Central memory CD8-positive, alpha-beta T cell (primary cell): ENCODE results near the gene RACGAP1.
"Not testable (repeated sequence)": the region's sequence is repeated elsewhere in the genome, so short reads cannot be mapped to it uniquely, and the experiment has no call there.

Experiments used
- ATAC-seq: fragments of 150-1000 bp; cut with Tn5 transposase; replicated peaks from 2 replicates; pipeline ENCODE4 v1.10.0; 2022; ENCODE audit warnings: mild to moderate bottlenecking, moderate FRiP score, moderate number of reproducible peaks; ENCODE audit not compliant: poor library complexity, severe bottlenecking; ENCODE audit errors: extremely low read depth
- DNase-seq, 2 donors: peaks; one replicate each; pipeline ENCODE4 v3.0.0; 2021; ENCODE audit warnings: low spot score in 2 of 2
- H3K27ac Mint-ChIP-seq: one replicate; pipeline ENCODE4 v1.8.0; 2022; ENCODE audit warnings: low read depth, mild to moderate bottlenecking, moderate library complexity, mixed read lengths
- H3K27me3 Mint-ChIP-seq: one replicate; pipeline ENCODE4 v1.8.0; 2022; ENCODE audit warnings: mixed read lengths
- H3K36me3 Mint-ChIP-seq: one replicate; pipeline ENCODE4 v1.8.0; 2022; ENCODE audit warnings: mild to moderate bottlenecking, moderate library complexity, mixed read lengths; ENCODE audit not compliant: insufficient read depth
- H3K4me1 Mint-ChIP-seq: one replicate; pipeline ENCODE4 v1.8.0; 2022; ENCODE audit warnings: mixed read lengths
- H3K4me3 Mint-ChIP-seq: one replicate; pipeline ENCODE4 v1.8.0; 2022; ENCODE audit warnings: mild to moderate bottlenecking, moderate library complexity, mixed read lengths
- H3K9me3 Mint-ChIP-seq: one replicate; pipeline ENCODE4 v1.8.0; 2022; ENCODE audit warnings: mixed read lengths

Gene RACGAP1

DNA sequence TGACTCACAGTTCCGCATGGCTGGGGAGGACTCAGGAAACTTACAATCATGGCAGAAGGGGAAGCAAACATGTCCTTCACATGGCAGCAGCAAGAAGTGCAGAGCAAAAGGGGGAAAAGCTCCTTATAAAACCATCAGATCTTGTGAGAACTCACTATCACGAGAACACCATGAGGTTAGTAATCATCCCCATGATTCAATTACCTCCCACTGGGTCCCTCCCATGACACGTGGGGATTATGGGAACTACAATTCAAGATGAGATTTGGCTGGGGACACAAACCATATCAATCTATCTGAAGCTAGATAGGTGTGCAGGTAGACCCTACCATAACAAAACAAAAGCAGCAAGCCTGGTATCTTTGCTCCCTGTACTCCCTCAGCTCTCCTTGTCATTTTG, 38.8 kb downstream of the RACGAP1 start:
- not testable (repeated sequence) for DNase-seq, ATAC-seq, H3K27ac Mint-ChIP-seq, H3K4me3 Mint-ChIP-seq, H3K36me3 Mint-ChIP-seq, H3K4me1 Mint-ChIP-seq, H3K9me3 Mint-ChIP-seq, H3K27me3 Mint-ChIP-seq

DNA sequence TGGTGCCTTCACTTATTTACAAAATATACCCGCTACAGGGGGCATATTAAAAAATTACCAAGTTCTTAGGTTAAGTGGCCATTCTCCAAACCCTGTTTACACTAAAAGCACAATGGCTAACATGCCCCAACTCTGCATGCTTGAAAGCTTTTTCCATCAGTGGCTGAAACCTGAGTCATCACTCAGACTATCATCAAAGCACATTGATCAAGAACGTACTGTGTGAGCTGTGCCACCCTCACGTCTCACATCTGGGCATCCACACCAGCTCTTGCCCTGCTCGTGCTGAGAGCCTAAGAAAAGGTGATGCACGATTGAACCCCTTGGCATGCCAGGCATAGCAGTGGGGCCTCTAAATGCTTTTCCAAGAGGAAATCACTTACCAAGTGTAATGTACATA, 39.3 kb downstream of the RACGAP1 start:
- Mint-ChIP-seq H3K4me1 (no peaks in the 10 kb centered on the region), H3K36me3 (peaks cover 8% of the 10 kb centered on the region), H3K27me3 (no peaks in the 10 kb centered on the region), H3K4me3 (no peak overlapping the region), H3K27ac (no peak overlapping the region), H3K9me3 (no peaks in the 10 kb centered on the region)
- ATAC-seq (no peak), DNase-seq (no peak)

DNA sequence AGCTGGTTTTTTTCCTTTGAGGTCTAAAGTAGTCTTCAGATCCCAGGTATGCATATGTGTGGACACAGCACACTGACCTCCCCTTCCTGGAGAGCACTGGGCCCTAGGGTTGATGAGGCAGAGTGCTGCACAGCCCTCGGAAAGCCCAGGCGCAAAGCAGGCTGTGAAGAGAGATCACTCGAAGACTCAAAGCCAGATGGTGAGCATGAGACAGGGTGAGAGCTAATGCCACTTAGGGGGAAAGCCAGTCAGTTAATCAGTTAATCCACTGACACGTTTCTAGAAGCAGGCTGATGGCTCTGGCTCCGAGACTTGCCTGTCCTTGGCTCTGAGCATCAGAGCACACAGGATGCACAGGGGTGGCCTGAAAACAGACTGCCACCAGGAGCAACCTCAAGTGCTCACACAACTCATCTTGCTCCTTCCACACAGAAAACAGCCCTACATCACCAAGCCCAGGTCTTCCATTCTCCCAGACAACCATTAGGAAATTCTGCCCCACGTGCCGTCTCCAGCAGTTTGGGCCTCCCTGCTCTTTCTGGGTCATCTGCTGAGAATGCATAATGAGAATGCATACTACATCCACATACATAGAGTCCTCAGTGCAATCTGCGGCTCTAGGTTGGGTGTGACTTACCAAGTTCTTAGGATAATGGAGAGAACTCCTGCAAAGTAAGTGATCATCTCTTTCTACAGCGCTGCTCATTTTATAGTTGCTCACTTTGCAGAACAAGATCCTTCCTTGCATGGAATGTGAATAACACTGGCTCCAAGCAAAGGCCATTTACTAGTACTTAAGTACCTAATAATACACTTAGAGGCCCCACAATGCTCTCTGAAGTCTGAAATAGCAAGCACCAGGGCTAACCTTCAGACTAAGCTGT, 40.6 kb downstream of the RACGAP1 start:
- Mint-ChIP-seq H3K4me1 (no peaks in the 10 kb centered on the region), H3K27ac (no peak overlapping the region), H3K9me3 (no peaks in the 10 kb centered on the region), H3K27me3 (no peaks in the 10 kb centered on the region), H3K36me3 (peaks cover 6% of the 10 kb centered on the region), H3K4me3 (no peak overlapping the region)
- ATAC-seq: no peak
- no peak for DNase-seq

DNA sequence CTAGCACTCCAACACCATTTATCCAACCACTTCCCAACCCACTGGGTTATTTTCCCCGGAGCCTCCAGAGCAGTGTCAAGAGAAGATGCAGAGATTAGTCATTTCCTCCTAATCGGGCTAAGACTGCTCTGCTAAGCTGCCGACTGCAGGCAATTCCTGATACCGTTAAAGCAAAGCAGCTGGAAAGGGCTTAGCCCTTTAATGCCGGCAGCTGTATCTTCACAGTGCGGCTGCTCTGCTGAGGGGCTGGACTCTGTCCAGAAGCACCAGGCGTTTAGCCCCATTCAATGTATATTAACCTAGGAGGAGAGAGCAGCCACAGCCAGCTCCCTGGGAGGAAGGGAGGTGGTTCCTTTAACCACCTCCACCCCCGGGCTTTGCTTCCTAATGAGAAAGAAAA, 41.4 kb downstream of the RACGAP1 start:
- Mint-ChIP-seq H3K4me3 (no peak overlapping the region), H3K9me3 (no peaks in the 10 kb centered on the region), H3K27me3 (no peaks in the 10 kb centered on the region), H3K36me3 (peaks cover 6% of the 10 kb centered on the region), H3K27ac (no peak overlapping the region), H3K4me1 (no peaks in the 10 kb centered on the region)
- no peak for DNase-seq
- ATAC-seq: no peak

DNA sequence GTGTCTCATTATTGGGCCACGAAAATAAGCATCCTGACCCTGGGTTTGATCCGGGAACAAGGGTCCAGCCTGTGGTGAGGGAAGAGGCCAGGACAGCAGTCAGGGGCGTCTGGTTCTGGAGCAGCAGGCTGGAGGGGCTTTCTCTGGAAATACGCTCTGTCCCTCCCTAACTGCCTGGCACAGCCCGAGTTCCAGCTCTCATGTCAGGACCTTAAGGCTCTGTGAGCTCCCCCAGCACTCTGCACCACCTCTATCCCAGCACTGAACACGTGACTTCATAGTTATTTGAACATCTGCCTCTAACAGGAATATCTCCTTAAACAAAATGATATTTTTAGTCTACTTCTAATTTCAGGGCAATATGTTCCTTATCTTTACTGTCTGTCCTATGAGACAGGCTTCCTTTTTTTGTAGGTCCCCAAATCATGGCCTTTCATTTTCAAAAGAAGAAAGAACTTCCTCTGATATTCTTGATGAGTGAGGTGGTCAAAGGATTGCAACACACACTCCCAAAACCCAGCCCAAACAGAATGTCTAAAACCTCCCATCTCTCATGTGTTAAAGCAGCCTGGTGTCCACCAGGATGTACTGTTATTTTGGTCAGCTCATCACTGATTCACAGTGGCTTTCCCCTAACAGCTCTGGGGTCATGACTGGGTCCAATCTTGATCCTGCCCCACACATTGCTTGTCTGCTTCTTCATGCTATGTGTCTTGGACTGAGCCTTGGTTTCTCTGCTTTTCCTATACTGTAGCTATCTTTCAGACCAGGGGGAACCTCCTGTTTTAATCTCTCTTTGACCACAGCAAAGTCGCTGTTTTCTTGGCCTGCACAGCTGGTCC, 42.8 kb downstream of the RACGAP1 start:
- no peak overlapping the region for H3K27ac Mint-ChIP-seq
- H3K36me3 Mint-ChIP-seq: no peaks in the 10 kb centered on the region
- DNase-seq (no peak), ATAC-seq (no peak)
- H3K27me3 Mint-ChIP-seq: no peaks in the 10 kb centered on the region
- no peak overlapping the region for H3K4me3 Mint-ChIP-seq
- no peaks in the 10 kb centered on the region for H3K4me1 Mint-ChIP-seq
- H3K9me3 Mint-ChIP-seq: no peaks in the 10 kb centered on the region

DNA sequence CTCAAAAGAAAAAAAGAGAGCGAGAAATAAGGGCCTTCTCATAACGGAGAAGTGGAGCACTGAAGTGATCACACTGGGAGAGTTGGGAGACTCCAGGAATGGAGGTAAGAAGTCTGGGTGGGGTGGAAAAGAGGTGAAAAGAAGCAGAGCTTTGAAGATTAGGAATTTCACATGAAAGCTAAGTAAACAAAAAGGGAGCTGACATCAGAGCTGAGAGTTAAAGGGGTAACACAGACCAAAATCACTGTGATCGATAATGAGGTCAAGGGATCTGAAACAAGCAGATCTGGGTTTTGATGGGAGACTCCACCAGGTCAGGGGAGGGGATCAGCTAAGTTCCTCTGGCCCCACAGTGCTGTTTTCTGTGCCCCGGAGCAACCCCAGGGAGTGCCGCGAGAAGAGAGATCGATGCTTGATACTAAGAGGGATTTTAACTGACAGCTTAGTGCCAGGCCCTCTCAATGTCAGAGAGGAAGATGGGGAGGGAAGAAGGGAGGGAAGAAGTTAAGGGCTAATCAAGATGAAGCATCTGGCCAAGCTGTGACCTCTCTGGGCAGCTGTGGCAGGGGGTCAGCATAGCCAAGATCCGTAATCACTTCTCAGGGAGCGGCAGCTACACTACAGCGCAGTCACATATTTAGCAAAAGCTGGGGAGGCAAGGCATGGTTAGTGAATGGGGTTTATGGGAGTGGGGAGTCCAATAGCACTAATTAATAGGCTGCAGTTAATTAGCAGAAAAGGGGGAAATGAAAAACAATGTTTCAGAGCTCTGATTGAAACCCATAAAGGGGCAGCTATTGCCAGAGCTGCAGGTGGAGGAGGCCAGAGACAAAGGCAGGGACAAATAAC, 44.6 kb downstream of the RACGAP1 start:
- Mint-ChIP-seq H3K4me3 (no peak overlapping the region), H3K36me3 (no peaks in the 10 kb centered on the region), H3K27me3 (no peaks in the 10 kb centered on the region), H3K4me1 (no peaks in the 10 kb centered on the region), H3K27ac (no peak overlapping the region), H3K9me3 (no peaks in the 10 kb centered on the region)
- ATAC-seq (no peak), DNase-seq (no peak)

DNA sequence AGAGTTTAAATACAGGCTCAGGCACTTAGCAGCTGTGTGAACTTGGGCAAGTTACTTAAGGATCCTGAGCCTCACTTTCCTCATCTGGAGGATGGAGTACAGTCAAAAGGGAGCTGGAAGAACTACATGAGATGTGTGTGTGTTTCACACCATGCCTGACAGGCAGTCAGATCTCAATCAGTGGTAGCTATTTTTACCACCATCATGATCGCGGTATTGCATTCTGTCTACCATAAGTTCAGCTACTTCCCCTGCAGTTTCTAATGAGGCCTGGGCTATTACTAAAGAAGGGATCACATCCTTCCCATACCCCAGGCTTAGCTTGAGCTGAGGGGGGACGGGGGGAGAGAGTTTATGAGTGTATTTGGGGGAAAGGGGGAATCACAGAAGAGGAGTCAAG, 45.5 kb downstream of the RACGAP1 start:
- peak overlapping the region; percentile 39 for H3K27ac Mint-ChIP-seq
- no peaks in the 10 kb centered on the region for H3K27me3 Mint-ChIP-seq
- DNase-seq: no peak
- H3K4me3 Mint-ChIP-seq: no peak overlapping the region
- no peaks in the 10 kb centered on the region for H3K9me3 Mint-ChIP-seq
- H3K36me3 Mint-ChIP-seq: no peaks in the 10 kb centered on the region
- no peaks in the 10 kb centered on the region for H3K4me1 Mint-ChIP-seq
- ATAC-seq: no peak

DNA sequence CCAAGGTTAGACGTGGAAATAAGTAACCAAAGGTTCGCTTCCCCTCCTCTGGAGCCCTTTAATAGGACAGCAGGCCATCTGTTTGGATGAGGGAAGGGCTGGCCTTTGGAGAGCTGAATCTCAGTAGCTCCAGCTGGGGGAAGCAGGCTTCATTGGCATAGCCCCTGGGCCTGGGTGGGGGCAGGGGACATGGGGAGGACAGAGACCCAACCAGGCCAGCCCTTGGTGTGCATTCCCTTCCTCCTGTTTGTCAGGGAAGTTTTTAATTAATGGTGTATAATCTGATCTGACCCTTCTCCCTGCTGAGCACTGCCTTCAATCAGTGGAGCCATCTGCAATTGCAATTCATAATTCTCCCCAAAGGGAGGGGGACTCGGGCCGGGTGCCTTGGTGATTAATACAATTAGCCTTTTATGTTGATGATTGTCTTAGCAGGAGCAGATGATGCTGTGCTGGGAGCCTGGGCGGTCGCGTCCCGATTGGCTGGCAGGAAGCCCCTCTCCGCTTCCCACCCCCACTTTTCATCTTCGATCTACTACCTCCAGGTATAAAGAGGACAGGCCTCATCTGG, 46.2 kb downstream of the RACGAP1 start:
- ATAC-seq: no peak
- Mint-ChIP-seq H3K9me3 (no peaks in the 10 kb centered on the region), H3K27ac (peak overlapping the region; percentile 39), H3K4me1 (no peaks in the 10 kb centered on the region), H3K36me3 (no peaks in the 10 kb centered on the region), H3K27me3 (no peaks in the 10 kb centered on the region), H3K4me3 (no peak overlapping the region)
- no peak for DNase-seq

DNA sequence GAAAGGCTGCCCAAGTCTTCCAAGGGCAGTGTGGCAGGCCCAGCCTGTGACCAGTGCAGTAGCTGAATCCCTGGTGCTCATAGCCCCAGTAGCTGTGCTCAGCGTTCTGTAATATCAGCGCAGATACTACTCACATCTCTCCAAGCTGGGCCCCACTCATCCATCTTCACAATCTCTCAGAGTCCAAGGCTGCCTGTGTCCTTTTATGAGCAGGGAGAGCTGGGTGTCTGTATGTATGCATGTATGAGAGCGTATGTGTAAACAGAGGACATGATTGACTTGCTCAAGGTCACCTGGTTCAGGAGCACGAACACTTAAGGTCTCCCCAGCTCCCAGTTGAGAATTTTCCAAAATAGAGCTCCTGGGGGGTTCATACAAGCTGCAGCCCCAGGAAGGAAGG, 47.2 kb downstream of the RACGAP1 start:
- H3K4me1 Mint-ChIP-seq: no peaks in the 10 kb centered on the region
- ATAC-seq (no peak), DNase-seq (no peak)
- no peaks in the 10 kb centered on the region for H3K27me3 Mint-ChIP-seq
- no peak overlapping the region for H3K27ac Mint-ChIP-seq
- H3K4me3 Mint-ChIP-seq: no peak overlapping the region
- no peaks in the 10 kb centered on the region for H3K9me3 Mint-ChIP-seq
- no peaks in the 10 kb centered on the region for H3K36me3 Mint-ChIP-seq

DNA sequence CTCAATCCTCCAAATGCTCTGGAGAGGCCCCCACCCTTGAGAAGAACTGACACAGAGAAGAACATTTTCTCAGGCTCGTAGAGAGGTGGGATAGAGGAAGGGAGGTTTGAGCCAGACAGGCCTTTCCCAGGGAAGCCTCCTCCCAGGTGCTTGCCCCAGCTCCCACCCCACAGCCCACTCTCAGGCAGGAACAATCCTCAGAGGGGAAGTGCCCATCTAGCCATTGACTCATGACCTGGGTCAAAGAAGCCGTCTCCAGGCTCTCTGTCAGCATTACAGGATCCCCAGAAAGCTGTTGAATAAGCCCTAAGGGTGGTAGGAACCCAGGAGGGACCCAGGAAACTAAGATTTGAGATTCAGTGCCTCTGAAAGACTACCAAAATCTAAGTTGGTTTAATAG, 48.7 kb downstream of the RACGAP1 start:
- ATAC-seq (no peak), DNase-seq (no peak)
- H3K27me3 Mint-ChIP-seq: no peaks in the 10 kb centered on the region
- H3K4me3 Mint-ChIP-seq: no peak overlapping the region
- H3K9me3 Mint-ChIP-seq: no peaks in the 10 kb centered on the region
- H3K4me1 Mint-ChIP-seq: no peaks in the 10 kb centered on the region
- H3K36me3 Mint-ChIP-seq: no peaks in the 10 kb centered on the region
- H3K27ac Mint-ChIP-seq: no peak overlapping the region

DNA sequence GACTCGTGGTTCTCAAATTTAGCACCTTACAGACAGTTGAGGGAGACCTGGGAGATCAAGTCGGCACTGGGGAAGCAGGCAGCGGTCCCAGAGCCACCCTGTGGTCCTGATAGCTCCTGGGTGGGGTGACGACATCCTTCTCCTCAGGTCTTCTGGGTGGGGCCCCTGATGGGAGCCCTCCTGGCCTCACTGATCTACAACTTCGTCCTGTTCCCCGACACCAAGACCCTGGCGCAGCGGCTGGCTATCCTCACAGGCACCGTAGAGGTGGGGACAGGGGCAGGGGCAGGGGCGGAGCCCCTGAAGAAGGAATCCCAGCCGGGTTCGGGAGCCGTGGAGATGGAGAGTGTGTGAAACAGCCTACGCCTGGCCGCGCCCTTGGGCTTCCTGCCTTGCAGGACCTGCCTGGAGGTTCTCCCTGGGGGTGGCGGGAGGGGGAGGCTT, 50.0 kb downstream of the RACGAP1 start:
- no peak overlapping the region for H3K4me3 Mint-ChIP-seq
- no peak overlapping the region for H3K27ac Mint-ChIP-seq
- H3K27me3 Mint-ChIP-seq: no peaks in the 10 kb centered on the region
- no peaks in the 10 kb centered on the region for H3K4me1 Mint-ChIP-seq
- no peak for ATAC-seq
- DNase-seq: no peak
- H3K36me3 Mint-ChIP-seq: no peaks in the 10 kb centered on the region
- H3K9me3 Mint-ChIP-seq: no peaks in the 10 kb centered on the region

DNA sequence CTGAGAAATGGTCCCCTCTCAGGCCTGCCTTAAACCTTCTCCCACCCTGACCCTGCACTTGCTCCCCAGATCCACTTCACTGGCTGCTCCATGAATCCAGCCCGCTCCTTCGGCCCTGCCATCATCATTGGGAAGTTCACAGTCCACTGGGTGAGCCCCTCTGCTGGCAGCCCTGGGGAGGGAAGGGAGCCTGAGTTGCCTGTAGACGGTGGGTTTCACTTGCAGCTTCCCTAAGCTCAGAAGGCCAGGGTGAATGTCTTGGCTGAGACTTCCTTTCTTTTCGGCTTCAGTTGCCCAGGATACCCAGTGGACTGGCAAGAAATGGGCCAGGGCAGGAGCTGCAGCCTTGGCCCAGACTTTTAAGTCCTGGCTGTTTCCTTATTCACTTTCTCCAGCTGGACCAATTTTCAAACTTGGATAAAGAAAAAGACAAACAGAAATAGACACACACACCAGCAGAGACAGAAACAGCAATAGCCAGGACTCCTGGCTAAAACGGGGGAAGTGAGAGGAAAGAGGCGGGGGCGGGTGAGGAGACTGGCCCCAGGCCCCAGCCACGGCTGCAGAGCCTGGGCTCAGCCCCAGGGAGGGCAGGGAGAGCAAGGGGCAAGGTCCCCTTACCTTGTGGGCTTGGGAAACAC, 50.5 kb downstream of the RACGAP1 start:
- H3K9me3 Mint-ChIP-seq: no peaks in the 10 kb centered on the region
- no peaks in the 10 kb centered on the region for H3K4me1 Mint-ChIP-seq
- DNase-seq (no peak), ATAC-seq (no peak)
- no peak overlapping the region for H3K4me3 Mint-ChIP-seq
- H3K36me3 Mint-ChIP-seq: no peaks in the 10 kb centered on the region
- no peak overlapping the region for H3K27ac Mint-ChIP-seq
- no peaks in the 10 kb centered on the region for H3K27me3 Mint-ChIP-seq
